HepG2 (cell line): ENCODE measurements around the gene SELPLG. TPM values are rescaled to one million over a fixed set of nuclear protein-coding genes. Genes with fewer than 3 reads are reported as not detected.
A peak's percentile ranks its signal among the peaks of the same experiment; 100 is the strongest.

Source experiments
- ELF4 ChIP-seq: sonication (generic); formaldehyde crosslinking; IDR thresholded peaks from 2 replicates; pipeline ENCODE4 v1.5.0; 2020; ENCODE audit warnings: missing genetic modification reagents, mild to moderate bottlenecking, moderate library complexity, borderline replicate concordance
- HNF1A ChIP-seq, 2 experiments: sonication (generic) in 1 of 2; formaldehyde crosslinking in 1 of 2; IDR thresholded peaks; 2 replicates each; pipeline versions ENCODE4 v1.4.0 to v1.6.1; 2016 to 2020; ENCODE audit warnings: borderline replicate concordance in 1 of 2, low read depth in 1 of 2, mild to moderate bottlenecking in 1 of 2, missing genetic modification reagents in 1 of 2
- SOX13 ChIP-seq, 3 experiments: fragments of 450-650 bp in 1 of 3; sonication (generic) in 1 of 3; formaldehyde crosslinking in 1 of 3; IDR thresholded peaks in 2 of 3; conservative IDR thresholded peaks in 1 of 3; 2 replicates each; pipeline versions ENCODE4 v1.5.0 to v1.6.1; 2016 to 2020; ENCODE audit warnings: antibody characterized with exemption in 1 of 3, mild to moderate bottlenecking in 1 of 3, missing compliant biosample characterization in 1 of 3, missing genetic modification reagents in 1 of 3, moderate library complexity in 1 of 3
- ZBTB14 ChIP-seq: sonication (generic); formaldehyde crosslinking; IDR thresholded peaks from 2 replicates; pipeline ENCODE4 v1.4.0; 2020; ENCODE audit warnings: missing genetic modification reagents
- ZNF512B ChIP-seq: sonication (generic); formaldehyde crosslinking; IDR thresholded peaks from 2 replicates; pipeline ENCODE4 v1.5.1; 2020; ENCODE audit warnings: missing genetic modification reagents, mild to moderate bottlenecking, borderline replicate concordance
- ZNF660 ChIP-seq: sonication (generic); formaldehyde crosslinking; IDR thresholded peaks from 2 replicates; pipeline ENCODE4 v1.5.1; 2020; ENCODE audit warnings: mild to moderate bottlenecking, low read depth, missing genetic modification reagents, borderline replicate concordance
- ZSCAN29 ChIP-seq: sonication (generic); formaldehyde crosslinking; conservative IDR thresholded peaks from 2 replicates; pipeline ENCODE4 v1.4.0; 2020; ENCODE audit warnings: mild to moderate bottlenecking, missing genetic modification reagents
- polyA plus RNA-seq, 8 experiments: library from polyadenylated mRNA; depleted of rRNA in 3 of 8; stranded (reverse) in 7 of 8; unstranded in 1 of 8; fragments of >200 nt; fragmentation: Illumina TruSeq in 4 of 8; extraction: Trizol in 4 of 8; gene quantifications; 2 replicates each; pipeline versions ENCODE4 v1.2.1 to v1.2.3, GENCODE V29; 2011 to 2016; ENCODE audit warnings: low read depth in 4 of 8, missing spikeins in 1 of 8, mixed read lengths in 1 of 8; ENCODE audit not compliant: insufficient read depth in 1 of 8
- total RNA-seq, 5 experiments: library from RNA; depleted of rRNA; stranded (reverse); fragments of >200 nt; fragmentation: Illumina TruSeq; extraction: Trizol; gene quantifications; 2 replicates each; pipeline ENCODE4 v1.2.3, GENCODE V29; 2016; ENCODE audit warnings: low read depth in 1 of 5
- TF ChIP-seq, protein P1 (sequence below): sonication (generic); formaldehyde crosslinking; IDR thresholded peaks from 2 replicates; pipeline ENCODE4 v1.4.0; 2020; ENCODE audit warnings: low read depth, mild to moderate bottlenecking, missing genetic modification reagents
- TF ChIP-seq, protein P2 (sequence below): sonication (generic); formaldehyde crosslinking; IDR thresholded peaks from 2 replicates; pipeline ENCODE4 v1.4.0; 2020; ENCODE audit warnings: low read depth, missing genetic modification reagents
- TF ChIP-seq, protein P3 (sequence below): sonication (generic); formaldehyde crosslinking; IDR thresholded peaks from 2 replicates; pipeline ENCODE4 v1.4.0; 2020; ENCODE audit warnings: missing genetic modification reagents

The SELPLG gene
- total and polyA plus RNA-seq, 2 of the 13 experiments (the other 11 are each of a cell fraction or from before 2014, with no cell fraction given) = 0.12 TPM; not detected in 1

- TF ChIP-seq HNF1A (IDR thresholded peaks at IDR 0.05; ENCODE audit: low read depth) (no peak), HNF1A (CRISPR knock-in tag; IDR thresholded peaks at IDR 0.05; ENCODE audit: borderline replicate concordance) (0 out of 2 replicates have a peak, but pooled peaks have one; percentile 18), SOX13 (IDR thresholded peaks at IDR 0.05) (no peak), SOX13 (CRISPR knock-in tag; conservative IDR thresholded peaks at IDR 0.05 in 1 of 2, IDR thresholded peaks at IDR 0.05 in 1 of 2) (peak in 1 of 2 experiments; percentile 74; a peak in 2 of 4 replicates), ELF4 (CRISPR knock-in tag) (no peak), ZSCAN29 (no peak), ZNF660 (no peak), ZNF512B (CRISPR knock-in tag) (0 out of 2 replicates have a peak, but pooled peaks have one; percentile 50), ZBTB14 (CRISPR knock-in tag) (no peak)
- TF ChIP-seq, protein P1, sequence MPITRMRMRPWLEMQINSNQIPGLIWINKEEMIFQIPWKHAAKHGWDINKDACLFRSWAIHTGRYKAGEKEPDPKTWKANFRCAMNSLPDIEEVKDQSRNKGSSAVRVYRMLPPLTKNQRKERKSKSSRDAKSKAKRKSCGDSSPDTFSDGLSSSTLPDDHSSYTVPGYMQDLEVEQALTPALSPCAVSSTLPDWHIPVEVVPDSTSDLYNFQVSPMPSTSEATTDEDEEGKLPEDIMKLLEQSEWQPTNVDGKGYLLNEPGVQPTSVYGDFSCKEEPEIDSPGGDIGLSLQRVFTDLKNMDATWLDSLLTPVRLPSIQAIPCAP (CRISPR knock-in tag) = no peak
- TF ChIP-seq, protein P2, sequence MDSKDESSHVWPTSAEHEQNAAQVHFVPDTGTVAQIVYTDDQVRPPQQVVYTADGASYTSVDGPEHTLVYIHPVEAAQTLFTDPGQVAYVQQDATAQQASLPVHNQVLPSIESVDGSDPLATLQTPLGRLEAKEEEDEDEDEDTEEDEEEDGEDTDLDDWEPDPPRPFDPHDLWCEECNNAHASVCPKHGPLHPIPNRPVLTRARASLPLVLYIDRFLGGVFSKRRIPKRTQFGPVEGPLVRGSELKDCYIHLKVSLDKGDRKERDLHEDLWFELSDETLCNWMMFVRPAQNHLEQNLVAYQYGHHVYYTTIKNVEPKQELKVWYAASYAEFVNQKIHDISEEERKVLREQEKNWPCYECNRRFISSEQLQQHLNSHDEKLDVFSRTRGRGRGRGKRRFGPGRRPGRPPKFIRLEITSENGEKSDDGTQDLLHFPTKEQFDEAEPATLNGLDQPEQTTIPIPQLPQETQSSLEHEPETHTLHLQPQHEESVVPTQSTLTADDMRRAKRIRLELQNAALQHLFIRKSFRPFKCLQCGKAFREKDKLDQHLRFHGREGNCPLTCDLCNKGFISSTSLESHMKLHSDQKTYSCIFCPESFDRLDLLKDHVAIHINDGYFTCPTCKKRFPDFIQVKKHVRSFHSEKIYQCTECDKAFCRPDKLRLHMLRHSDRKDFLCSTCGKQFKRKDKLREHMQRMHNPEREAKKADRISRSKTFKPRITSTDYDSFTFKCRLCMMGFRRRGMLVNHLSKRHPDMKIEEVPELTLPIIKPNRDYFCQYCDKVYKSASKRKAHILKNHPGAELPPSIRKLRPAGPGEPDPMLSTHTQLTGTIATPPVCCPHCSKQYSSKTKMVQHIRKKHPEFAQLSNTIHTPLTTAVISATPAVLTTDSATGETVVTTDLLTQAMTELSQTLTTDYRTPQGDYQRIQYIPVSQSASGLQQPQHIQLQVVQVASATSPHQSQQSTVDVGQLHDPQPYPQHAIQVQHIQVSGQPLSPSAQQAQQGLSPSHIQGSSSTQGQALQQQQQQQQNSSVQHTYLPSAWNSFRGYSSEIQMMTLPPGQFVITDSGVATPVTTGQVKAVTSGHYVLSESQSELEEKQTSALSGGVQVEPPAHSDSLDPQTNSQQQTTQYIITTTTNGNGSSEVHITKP (CRISPR knock-in tag) = 0 out of 2 replicates have a peak, but pooled peaks have one; percentile 17
- TF ChIP-seq, protein P3, sequence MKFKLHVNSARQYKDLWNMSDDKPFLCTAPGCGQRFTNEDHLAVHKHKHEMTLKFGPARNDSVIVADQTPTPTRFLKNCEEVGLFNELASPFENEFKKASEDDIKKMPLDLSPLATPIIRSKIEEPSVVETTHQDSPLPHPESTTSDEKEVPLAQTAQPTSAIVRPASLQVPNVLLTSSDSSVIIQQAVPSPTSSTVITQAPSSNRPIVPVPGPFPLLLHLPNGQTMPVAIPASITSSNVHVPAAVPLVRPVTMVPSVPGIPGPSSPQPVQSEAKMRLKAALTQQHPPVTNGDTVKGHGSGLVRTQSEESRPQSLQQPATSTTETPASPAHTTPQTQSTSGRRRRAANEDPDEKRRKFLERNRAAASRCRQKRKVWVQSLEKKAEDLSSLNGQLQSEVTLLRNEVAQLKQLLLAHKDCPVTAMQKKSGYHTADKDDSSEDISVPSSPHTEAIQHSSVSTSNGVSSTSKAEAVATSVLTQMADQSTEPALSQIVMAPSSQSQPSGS (CRISPR knock-in tag) = 0 out of 2 replicates have a peak, but pooled peaks have one; percentile 32
Measured at GRCh38 chr12:108620236-108620879, 13.3 kb downstream of the SELPLG start (continued).
